Upper lobe of left lung (tissue), 6 donors: Measurements from ENCODE around the gene TMEM89. TPM values are rescaled to one million over a fixed set of nuclear protein-coding genes. Genes with fewer than 3 reads are reported as not detected.

ENCODE experiments used
- ATAC-seq, 2 donors: fragments of 200-7000 bp; cut with Tn5 transposase; one replicate each; pipeline ENCODE4 v1.9.1; 2022; ENCODE audit warnings: mild to moderate bottlenecking in 2 of 2, moderate library complexity in 2 of 2; ENCODE audit not compliant: low FRiP score in 2 of 2
- DNase-seq, 2 donors: peaks; one replicate each; pipeline ENCODE4 v3.0.0-alpha.2; 2019 to 2020
- H3K27ac ChIP-seq, 4 donors: fragments of 200-600 bp; sonication (generic); one replicate each; pipeline ENCODE4 v1.5.1; 2016 to 2019
- H3K27me3 ChIP-seq, 4 donors: fragments of 200-600 bp; sonication (generic); one replicate each; pipeline ENCODE4 v1.5.1; 2017 to 2019
- H3K36me3 ChIP-seq, 4 donors: fragments of 200-600 bp; sonication (generic); one replicate each; pipeline ENCODE4 v1.5.1; 2016 to 2019
- H3K4me1 ChIP-seq, 4 donors: fragments of 200-600 bp; sonication (generic); one replicate each; pipeline ENCODE4 v1.5.1; 2018 to 2019
- H3K4me3 ChIP-seq, 4 donors: fragments of 200-600 bp; sonication (generic); one replicate each; pipeline ENCODE4 v1.5.1; 2017 to 2019; ENCODE audit warnings: mild to moderate bottlenecking in 2 of 4, moderate library complexity in 1 of 4
- H3K9me3 ChIP-seq, 4 donors: fragments of 200-600 bp; sonication (generic); one replicate each; pipeline ENCODE4 v1.5.1; 2018 to 2019
- CTCF ChIP-seq, 6 experiments: fragments of 450-650 bp in 4 of 6; fragments of 200-600 bp in 2 of 6; sonication (generic) in 2 of 6; IDR thresholded peaks; one replicate each; pipeline ENCODE4 v1.5.1; 2016 to 2019; ENCODE audit warnings: antibody characterized with exemption in 6 of 6
- EP300 ChIP-seq, 4 donors: sonication (generic); formaldehyde crosslinking; IDR thresholded peaks; one replicate each; pipeline ENCODE4 v1.5.1; 2017; ENCODE audit warnings: antibody characterized with exemption in 4 of 4, control low read depth in 2 of 4
- POLR2A ChIP-seq, 4 donors: fragments of 450-650 bp; IDR thresholded peaks; one replicate each; pipeline ENCODE4 v1.5.1; 2016 to 2017; ENCODE audit warnings: antibody characterized with exemption in 4 of 4, mild to moderate bottlenecking in 2 of 4
- POLR2AphosphoS5 ChIP-seq, 2 donors: sonication (generic); formaldehyde crosslinking; IDR thresholded peaks; one replicate each; pipeline ENCODE4 v1.5.1; 2017; ENCODE audit warnings: antibody characterized with exemption in 2 of 2
- WGBS, 2 donors: methylation state at CpG; one replicate each; pipeline ENCODE4 v1.1.5; 2017 to 2018; 5-methylcytosine and 5-hydroxymethylcytosine counted together
- total RNA-seq, 6 donors: library from RNA; depleted of rRNA in 4 of 6; stranded (reverse); fragments of >200 nt in 4 of 6; gene quantifications; one replicate each; pipeline versions ENCODE4 v1.1.0 to v1.2.1, GENCODE V29; 2016 to 2021
- donor health status: DM: no; HTN: no; CAD: no; lungs with moderate emphysema.
- donor health status: DM: no; HTN: yes; CAD: no; lungs with severe emphysema.

TMEM89 gene
- total RNA-seq, 6 donors from 2014 or later: 0.67 TPM; not detected in 5

DNA sequence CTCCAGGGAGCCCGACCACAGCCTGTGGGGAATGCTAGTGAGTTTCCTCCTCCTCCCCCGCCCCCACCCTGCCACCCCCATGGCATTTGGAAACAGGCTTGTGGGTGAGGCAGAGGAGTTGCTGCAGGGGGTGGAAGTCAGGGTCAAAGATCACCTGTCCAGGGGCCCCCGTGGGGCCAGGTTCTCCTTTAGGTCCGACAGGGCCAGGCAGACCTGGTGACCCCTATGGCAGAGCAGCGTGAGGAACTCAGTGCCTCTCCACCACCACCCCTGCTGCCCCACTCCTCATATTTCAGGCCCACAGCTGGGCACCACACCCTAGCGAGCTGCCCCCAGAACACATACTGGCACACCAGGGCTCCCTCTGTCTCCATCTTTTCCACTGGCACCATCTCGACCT is 49.1 kb downstream of the TMEM89 start:
- no peak for ATAC-seq

DNA sequence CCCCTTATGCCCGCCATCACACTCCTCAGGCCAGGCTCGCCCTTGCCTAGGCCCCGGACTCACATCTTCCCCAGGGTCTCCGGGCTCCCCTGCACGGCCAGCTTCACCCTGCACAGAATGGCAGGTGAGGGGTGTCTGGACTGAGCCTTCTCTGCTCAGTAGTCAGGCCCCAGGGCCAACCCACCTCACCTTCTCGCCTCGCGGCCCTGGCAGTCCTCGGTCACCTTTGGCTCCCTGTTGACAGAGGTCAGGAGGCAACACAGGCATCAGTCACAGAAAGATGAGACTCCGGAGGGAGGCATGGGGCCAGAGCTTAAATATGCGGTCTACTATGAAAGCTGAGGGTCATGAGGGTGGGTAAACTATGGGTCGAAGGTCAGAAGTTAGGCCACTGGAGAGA is 49.6 kb downstream of the TMEM89 start:
- no peak for ATAC-seq
- Histone ChIP-seq H3K4me3 (no peak overlapping the region), H3K27me3 (no peaks in the 10 kb centered on the region), H3K36me3 (no peaks in the 10 kb centered on the region), H3K9me3 (no peaks in the 10 kb centered on the region), H3K4me1 (no peaks in the 10 kb centered on the region), H3K27ac (no peak overlapping the region)
- TF ChIP-seq POLR2AphosphoS5 (IDR thresholded peaks at IDR 0.05) (no peak), POLR2A (IDR thresholded peaks at IDR 0.05) (no peak), EP300 (IDR thresholded peaks at IDR 0.05) (no peak), CTCF (IDR thresholded peaks at IDR 0.05) (no peak)
- 88% methylated on average over 12 of the region's 12 CpGs for WGBS, 2 donors
- peak in 1 of 2 donors; percentile 56 for DNase-seq

More for the DNA sequence above, 49.1 kb downstream of the TMEM89 start:
- Histone ChIP-seq H3K36me3 (no peaks in the 10 kb centered on the region), H3K4me3 (no peak overlapping the region), H3K27ac (no peak overlapping the region), H3K27me3 (no peaks in the 10 kb centered on the region), H3K9me3 (no peaks in the 10 kb centered on the region), H3K4me1 (no peaks in the 10 kb centered on the region)
- WGBS, 2 donors: 85 to 89% methylated on average over 4 to 7 of the region's 7 CpGs
- peak in 1 of 2 donors; percentile 22 for DNase-seq
- no peak for TF ChIP-seq POLR2AphosphoS5 (IDR thresholded peaks at IDR 0.05)
- no peak for TF ChIP-seq CTCF (IDR thresholded peaks at IDR 0.05)
- TF ChIP-seq EP300 (IDR thresholded peaks at IDR 0.05): no peak
- TF ChIP-seq POLR2A (IDR thresholded peaks at IDR 0.05): no peak

Other genes starting within 250 kb of the TMEM89 start
- gene FBXW12, start 249.6 kb downstream of the TMEM89 start, total RNA-seq: not detected
- 100 to 1,000 TPM in 4 of 6 donors, 10 to 100 TPM in 2; 91.2 to 588 (median 123) TPM for gene PLXNB1, start 191.7 kb downstream of the TMEM89 start, total RNA-seq
- 10 to 100 TPM in 5 of 6 donors, 1 to 10 TPM in 1; 6.3 to 18.2 (median 13.2) TPM for gene CCDC51, start 181.7 kb downstream of the TMEM89 start, total RNA-seq
- 100 to 1,000 TPM; 115 to 282 (median 163) TPM for gene TMA7, start 181.5 kb downstream of the TMEM89 start, total RNA-seq
- gene ATRIP, start 175.0 kb downstream of the TMEM89 start, total RNA-seq: 10 to 100 TPM in 1 of 6 donors, 1 to 10 TPM in 5; 5.1 to 10.5 (median 6.5) TPM
- gene SHISA5, start 117.6 kb downstream of the TMEM89 start, total RNA-seq: 100 to 1,000 TPM in 4 of 6 donors, 10 to 100 TPM in 2; 67.1 to 228 (median 148) TPM
- 10 to 100 TPM in 3 of 6 donors, 1 to 10 TPM in 3; 5.9 to 16.8 (median 9.8) TPM for gene PFKFB4, start 65.0 kb downstream of the TMEM89 start, total RNA-seq
- not detected for gene UCN2, start 58.0 kb downstream of the TMEM89 start, total RNA-seq
- 10 to 100 TPM in 1 of 6 donors, 1 to 10 TPM in 5; 2.7 to 30.4 (median 4.6) TPM for gene COL7A1, start 26.4 kb downstream of the TMEM89 start, total RNA-seq
- 100 to 1,000 TPM; 119 to 239 (median 154) TPM for gene UQCRC1, start 12.1 kb downstream of the TMEM89 start, total RNA-seq
- gene SLC26A6, start 13.7 kb upstream of the TMEM89 start, total RNA-seq: 10 to 100 TPM; 10.5 to 66.0 (median 20.4) TPM
- 10 to 100 TPM in 1 of 6 donors, 1 to 10 TPM in 4, under 1 TPM in 1; 0.76 to 10.5 (median 1.5) TPM for gene CELSR3, start 41.1 kb upstream of the TMEM89 start, total RNA-seq
- gene NCKIPSD, start 64.1 kb upstream of the TMEM89 start, total RNA-seq: 10 to 100 TPM; 17.8 to 55.5 (median 21.8) TPM
- 100 to 1,000 TPM in 1 of 6 donors, 10 to 100 TPM in 5; 53.3 to 106 (median 65.4) TPM for gene IP6K2, start 95.5 kb upstream of the TMEM89 start, total RNA-seq
- 10 to 100 TPM; 13.0 to 62.3 (median 31.4) TPM for gene PRKAR2A, start 226.1 kb upstream of the TMEM89 start, total RNA-seq